Omental fat pad (tissue), 4 donors: Measurements from ENCODE around the gene UPP1. TPM values are rescaled to one million over a fixed set of nuclear protein-coding genes. Genes with fewer than 3 reads are reported as not detected.

Experiments used
- ATAC-seq: fragments of 150-250 bp; one replicate; pipeline ENCODE4 v1.9.1; 2016; ENCODE audit warnings: mild to moderate bottlenecking, moderate library complexity; ENCODE audit not compliant: low FRiP score
- DNase-seq: peaks from one replicate; pipeline ENCODE4 v3.0.0-alpha.2; 2019; ENCODE audit warnings: low spot score
- CTCF ChIP-seq, 3 donors: fragments of 450-650 bp; IDR thresholded peaks; one replicate each; pipeline ENCODE4 v1.5.1; 2016 to 2017; ENCODE audit warnings: antibody characterized with exemption in 3 of 3, mild to moderate bottlenecking in 3 of 3, moderate library complexity in 2 of 3
- total RNA-seq, 4 donors: library from RNA; depleted of rRNA; stranded (reverse); fragments of >200 nt; gene quantifications; one replicate each; pipeline ENCODE4 v1.1.0, GENCODE V29; 2016

The UPP1 gene
- total RNA-seq, 4 donors from 2014 or later: 26.1 to 114 (median 32.6) TPM

- ATAC-seq (no peak), DNase-seq (no peak)
- TF ChIP-seq CTCF (IDR thresholded peaks at IDR 0.05): no peak
These were observed 12.3 kb downstream of the UPP1 start for GRCh38 chr7:48101352-48101751.

- TF ChIP-seq CTCF (IDR thresholded peaks at IDR 0.05): no peak
- DNase-seq (no peak), ATAC-seq (no peak)
These were observed 12.9 kb downstream of the UPP1 start for GRCh38 chr7:48101968-48102367.

GRCh38 chr7:48102530-48102929 lies 13.5 kb downstream of the UPP1 start:
- no peak for TF ChIP-seq CTCF (IDR thresholded peaks at IDR 0.05)
- ATAC-seq: no peak

GRCh38 chr7:48105045-48105444 lies 16.0 kb downstream of the UPP1 start:
- no peak for TF ChIP-seq CTCF (IDR thresholded peaks at IDR 0.05)
- no peak for ATAC-seq
- DNase-seq: no peak

More at GRCh38 chr7:48102530-48102929, 13.5 kb downstream of the UPP1 start:
- no peak for DNase-seq

- no peak for DNase-seq
- TF ChIP-seq CTCF (IDR thresholded peaks at IDR 0.05): no peak
These were observed 18.0 kb downstream of the UPP1 start for GRCh38 chr7:48106906-48107659.

GRCh38 chr7:48107926-48108472 lies 18.9 kb downstream of the UPP1 start:
- ATAC-seq (no peak), DNase-seq (no peak)
- TF ChIP-seq CTCF (IDR thresholded peaks at IDR 0.05): no peak

More at GRCh38 chr7:48106906-48107659, 18.0 kb downstream of the UPP1 start:
- ATAC-seq: no peak
